H1 (cell line): ENCODE measurements around the gene NSF. TPM values are rescaled to one million over a fixed set of nuclear protein-coding genes. Genes with fewer than 3 reads are reported as not detected.
"Not testable (repeated sequence)": the region's sequence is repeated elsewhere in the genome, so short reads cannot be mapped to it uniquely, and the experiment has no call there.

Experiments
- CTCF ChIA-PET: fragments of 300-600 bp; sonication (Branson Sonifier 250); formaldehyde crosslinking; loops from one replicate; lab custom pipeline; 2021; ENCODE audit not compliant: partially characterized antibody; lab: Charles Lee
- POLR2A ChIA-PET: fragments of 300-600 bp; sonication (Branson Sonifier 250); formaldehyde crosslinking; loops from one replicate; lab custom pipeline; 2021; ENCODE audit warnings: inconsistent platforms; ENCODE audit not compliant: partially characterized antibody; lab: Charles Lee
- DNase-seq, 2 experiments: peaks; one replicate each; pipeline versions ENCODE4 v3.0.0 to v3.0.0-alpha.2; 2010 to 2022; ENCODE audit warnings: low spot score in 2 of 2, low read depth in 1 of 2, mixed read lengths in 1 of 2
- FAIRE-seq: peaks from 2 replicates; lab custom pipeline; 2011; peaks lifted over from hg19 to GRCh38; lab: Jason Lieb, UNC
- H2AFZ ChIP-seq: 2 replicates; pipeline ENCODE4 v1.8.1; 2012; ENCODE audit warnings: low read length, inconsistent platforms
- H2AK5ac ChIP-seq: 2 replicates; pipeline ENCODE4 v1.6.1; 2013; ENCODE audit warnings: low read depth, low read length
- H2BK120ac ChIP-seq: replicated peaks from 2 replicates; pipeline ENCODE3; 2013; ENCODE audit warnings: low read depth, low read length, inconsistent platforms
- H2BK12ac ChIP-seq: 2 replicates; pipeline ENCODE4 v1.6.1; 2013; ENCODE audit warnings: low read depth, low read length
- H2BK15ac ChIP-seq: 2 replicates; pipeline ENCODE4 v1.6.1; 2013; ENCODE audit warnings: low read length
- H2BK20ac ChIP-seq: 2 replicates; pipeline ENCODE4 v1.6.1; 2013; ENCODE audit warnings: low read length
- H2BK5ac ChIP-seq: 2 replicates; pipeline ENCODE4 v1.6.1; 2013; ENCODE audit warnings: low read depth, low read length
- H3K14ac ChIP-seq: 2 replicates; pipeline ENCODE4 v1.6.1; 2013; ENCODE audit warnings: inconsistent platforms; ENCODE audit not compliant: insufficient read length
- H3K18ac ChIP-seq: 2 replicates; pipeline ENCODE4 v1.6.1; 2013; ENCODE audit warnings: low read length; ENCODE audit errors: extremely low read depth
- H3K23ac ChIP-seq: 2 replicates; pipeline ENCODE4 v1.6.1; 2013; ENCODE audit warnings: inconsistent platforms; ENCODE audit not compliant: insufficient read length
- H3K23me2 ChIP-seq: 2 replicates; pipeline ENCODE4 v1.6.1; 2013; ENCODE audit warnings: low read depth, low read length
- H3K27ac ChIP-seq: 2 replicates; pipeline ENCODE4 v1.6.1; 2011; ENCODE audit warnings: low read depth, low read length, inconsistent platforms
- H3K27me3 ChIP-seq, 4 experiments: replicated peaks in 1 of 4; 1 replicate in 1 of 4; 2 replicates in 3 of 4; pipeline versions ENCODE4 v1.6.1 to v1.8.1; 2011 to 2013; ENCODE audit warnings: low read length in 3 of 4, mild to moderate bottlenecking in 3 of 4, inconsistent platforms in 2 of 4, mixed read lengths in 2 of 4, moderate library complexity in 1 of 4; ENCODE audit not compliant: control insufficient read depth in 3 of 4, insufficient read depth in 3 of 4; ENCODE audit errors: extremely low read depth in 1 of 4
- H3K36me3 ChIP-seq, 4 experiments: 2 replicates each; pipeline versions ENCODE4 v1.6.1 to v1.8.1; 2011 to 2013; ENCODE audit warnings: mild to moderate bottlenecking in 4 of 4, low read length in 3 of 4, moderate library complexity in 2 of 4, control low read depth in 1 of 4, inconsistent platforms in 1 of 4; ENCODE audit not compliant: insufficient read depth in 4 of 4, control insufficient read depth in 2 of 4
- H3K4ac ChIP-seq: replicated peaks from 2 replicates; pipeline ENCODE3; 2013; ENCODE audit warnings: low read length, low read depth, mixed read lengths, inconsistent platforms; ENCODE audit not compliant: insufficient read length
- H3K4me1 ChIP-seq, 4 experiments: replicated peaks in 1 of 4; 1 replicate in 1 of 4; 2 replicates in 3 of 4; pipeline versions ENCODE4 v1.6.1 to v1.8.1; 2011 to 2013; ENCODE audit warnings: low read length in 3 of 4, inconsistent platforms in 2 of 4, mixed read lengths in 1 of 4; ENCODE audit not compliant: insufficient read depth in 4 of 4, control insufficient read depth in 3 of 4
- H3K4me2 ChIP-seq, 2 experiments: 2 replicates each; pipeline versions ENCODE4 v1.6.1 to v1.8.1; 2011 to 2013; ENCODE audit warnings: low read depth in 2 of 2, low read length in 2 of 2, control low read depth in 1 of 2, inconsistent platforms in 1 of 2, mild to moderate bottlenecking in 1 of 2; ENCODE audit not compliant: insufficient read depth in 1 of 2
- H3K4me3 ChIP-seq, 4 experiments: fragments of 200-600, 300-600 bp in 1 of 4; sonication (generic), shearing (Covaris generic), sonication (Bioruptor Twin) in 1 of 4; 2 replicates each; pipeline versions ENCODE4 v1.5.1 to v1.8.1; 2011 to 2016; ENCODE audit warnings: low read length in 4 of 4, low read depth in 3 of 4, control low read depth in 2 of 4, inconsistent platforms in 2 of 4, mild to moderate bottlenecking in 2 of 4, mixed read lengths in 1 of 4, moderate library complexity in 1 of 4; ENCODE audit not compliant: insufficient read depth in 2 of 4; ENCODE audit errors: extremely low read depth in 1 of 4
- H3K56ac ChIP-seq: replicated peaks from 2 replicates; pipeline ENCODE3; 2013; ENCODE audit warnings: low read depth, mild to moderate bottlenecking, mixed read lengths, low read length, inconsistent platforms; ENCODE audit not compliant: insufficient read length
- H3K79me1 ChIP-seq: 2 replicates; pipeline ENCODE4 v1.6.1; 2013; ENCODE audit warnings: low read depth, low read length, control low read depth
- H3K79me2 ChIP-seq, 2 experiments: 2 replicates each; pipeline versions ENCODE4 v1.6.1 to v1.8.1; 2012 to 2013; ENCODE audit warnings: low read length in 2 of 2, mild to moderate bottlenecking in 2 of 2, inconsistent platforms in 1 of 2; ENCODE audit not compliant: insufficient read depth in 2 of 2, control insufficient read depth in 1 of 2
- H3K9ac ChIP-seq, 4 experiments: replicated peaks in 1 of 4; 1 replicate in 1 of 4; 2 replicates in 3 of 4; pipeline versions ENCODE4 v1.6.1 to v1.8.1; 2011 to 2013; ENCODE audit warnings: low read depth in 3 of 4, low read length in 3 of 4, control low read depth in 2 of 4, mild to moderate bottlenecking in 2 of 4, moderate library complexity in 2 of 4, inconsistent platforms in 1 of 4; ENCODE audit errors: extremely low read depth in 1 of 4
- H3K9me3 ChIP-seq, 2 experiments: 2 replicates each; pipeline versions ENCODE4 v1.6.1 to v1.8.1; 2012 to 2013; ENCODE audit warnings: mild to moderate bottlenecking in 2 of 2, moderate library complexity in 2 of 2, control low read depth in 1 of 2, inconsistent platforms in 1 of 2, low read depth in 1 of 2, low read length in 1 of 2, mixed read lengths in 1 of 2; ENCODE audit not compliant: insufficient read depth in 2 of 2
- H4K20me1 ChIP-seq, 2 experiments: replicated peaks in 1 of 2; 2 replicates each; pipeline versions ENCODE3 to v1.8.1; 2011 to 2013; ENCODE audit warnings: inconsistent platforms in 2 of 2, low read length in 2 of 2, mild to moderate bottlenecking in 1 of 2; ENCODE audit not compliant: insufficient read depth in 2 of 2, control insufficient read depth in 1 of 2
- H4K5ac ChIP-seq: 2 replicates; pipeline ENCODE4 v1.6.1; 2013; ENCODE audit warnings: low read length, low read depth, mixed read lengths, inconsistent platforms; ENCODE audit not compliant: insufficient read length
- H4K8ac ChIP-seq: 2 replicates; pipeline ENCODE4 v1.8.0; 2013; ENCODE audit warnings: mild to moderate bottlenecking, moderate library complexity, low read length, inconsistent platforms; ENCODE audit not compliant: insufficient read depth; ENCODE audit errors: extremely low read depth
- H4K91ac ChIP-seq: replicated peaks from 2 replicates; pipeline ENCODE3; 2013; ENCODE audit warnings: low read length, mixed read lengths, inconsistent platforms; ENCODE audit not compliant: insufficient read length
- WGBS, 2 experiments: shearing (Covaris generic) in 1 of 2; methylation state at CpG; one replicate each; pipeline versions ENCODE4 v1.1.6 to v1.1.7; 2013 to 2015; ENCODE audit warnings: low lambda C conversion rate in 2 of 2, mixed read lengths in 2 of 2, inconsistent platforms in 1 of 2, low coverage in 1 of 2, missing lambda C conversion rate in 1 of 2; ENCODE audit not compliant: insufficient replicate concordance in 2 of 2, insufficient coverage in 1 of 2, insufficient read length in 1 of 2; ENCODE audit errors: extremely low coverage in 1 of 2, missing lambda C conversion rate in 1 of 2; 5-methylcytosine and 5-hydroxymethylcytosine counted together
- polyA plus RNA-seq, 7 experiments: library from polyadenylated mRNA; depleted of rRNA in 3 of 7; stranded (reverse) in 5 of 7; unstranded in 2 of 7; fragments of >200 nt in 5 of 7; fragments of 200-250 nt in 2 of 7; gene quantifications; 1 replicate in 5 of 7; 2 replicates in 1 of 7; 4 replicates in 1 of 7; pipeline versions ENCODE4 v1.2.1 to v1.2.3, GENCODE V29; 2011 to 2013; ENCODE audit warnings: missing spikeins in 2 of 7, mixed read lengths in 2 of 7
- total RNA-seq: library from RNA; stranded (reverse); fragmentation: NEBNext Ultra II Directional; extraction: Animal tissue kit (Norgen Biotek cat#: 25700); gene quantifications from 2 replicates; pipeline ENCODE4 v1.2.1, GENCODE V29; 2021

Gene NSF
- total and polyA plus RNA-seq, 2 of the 8 experiments (the other 6 are each of a cell fraction or from before 2014, with no cell fraction given): 13.0 to 27.7 TPM

DNA sequence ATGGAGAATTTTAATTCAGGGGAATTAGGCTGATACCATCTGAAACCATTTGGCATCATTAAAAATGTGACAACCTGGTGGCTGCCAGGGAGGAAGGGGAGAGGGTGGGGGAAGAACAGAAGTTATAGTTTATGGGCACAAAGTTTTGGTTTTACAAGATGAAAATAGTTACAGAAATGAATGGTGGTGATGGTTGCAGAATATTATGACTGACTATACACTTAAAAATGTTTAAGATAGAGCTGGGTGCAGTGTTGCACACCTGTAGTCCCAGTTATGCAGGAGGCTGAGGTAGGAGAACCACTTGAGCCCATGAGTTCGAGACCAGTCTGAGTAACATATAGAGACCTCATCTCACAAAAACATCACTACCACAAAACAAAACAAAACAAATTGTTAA lies 23.5 kb upstream of the NSF start:
- H4K91ac ChIP-seq, H3K79me1 ChIP-seq, DNase-seq, H3K4me2 ChIP-seq, H2BK5ac ChIP-seq, H3K56ac ChIP-seq, FAIRE-seq, POLR2A ChIA-PET, H2AFZ ChIP-seq, H3K27ac ChIP-seq, H4K20me1 ChIP-seq, H3K79me2 ChIP-seq, H3K18ac ChIP-seq, H3K23ac ChIP-seq, H3K4ac ChIP-seq, H3K14ac ChIP-seq, H3K9ac ChIP-seq, H2BK12ac ChIP-seq, H3K23me2 ChIP-seq, CTCF ChIA-PET, H3K4me3 ChIP-seq, H3K27me3 ChIP-seq, H4K5ac ChIP-seq, H3K36me3 ChIP-seq, H2AK5ac ChIP-seq, H2BK120ac ChIP-seq, H3K9me3 ChIP-seq, H2BK15ac ChIP-seq, H3K4me1 ChIP-seq, H2BK20ac ChIP-seq, H4K8ac ChIP-seq: not testable (repeated sequence)
- WGBS, 2 experiments: no CpG with 5 or more reads among the region's 1 CpG

DNA sequence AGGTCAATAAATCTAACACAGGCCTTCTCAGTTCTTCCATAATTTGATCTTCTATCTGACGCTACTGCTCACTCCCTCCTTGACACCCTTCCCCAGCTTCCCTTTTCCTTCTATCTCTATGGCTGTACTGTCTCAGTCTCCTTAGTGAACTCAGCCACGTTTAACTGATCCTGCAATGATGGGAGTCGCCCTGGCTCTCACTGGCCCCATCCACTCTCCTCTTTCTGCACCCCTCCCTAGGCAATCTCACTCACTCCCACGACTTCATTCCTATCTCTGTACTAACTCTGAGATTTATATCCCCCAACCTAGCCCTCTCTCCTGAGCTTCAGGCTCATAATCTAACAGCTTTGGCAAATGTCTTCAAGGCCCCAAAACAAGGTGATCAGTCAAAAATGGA lies 18.7 kb upstream of the NSF start:
- H3K4ac ChIP-seq, H3K79me1 ChIP-seq, H2BK20ac ChIP-seq, H3K23me2 ChIP-seq, H3K9ac ChIP-seq, H3K4me2 ChIP-seq, H4K20me1 ChIP-seq, H3K27ac ChIP-seq, FAIRE-seq, H4K5ac ChIP-seq, H2AK5ac ChIP-seq, H3K18ac ChIP-seq, H3K79me2 ChIP-seq, H3K23ac ChIP-seq, H3K4me1 ChIP-seq, H4K8ac ChIP-seq, CTCF ChIA-PET, H3K36me3 ChIP-seq, H2BK15ac ChIP-seq, H3K27me3 ChIP-seq, H3K4me3 ChIP-seq, H2BK5ac ChIP-seq, H4K91ac ChIP-seq, H2BK120ac ChIP-seq, H3K14ac ChIP-seq, POLR2A ChIA-PET, H3K56ac ChIP-seq, H2AFZ ChIP-seq, H2BK12ac ChIP-seq, DNase-seq, H3K9me3 ChIP-seq: not testable (repeated sequence)
- WGBS, 2 experiments: no CpG with 5 or more reads among the region's 4 CpGs
